ENCODE measurements around the gene EPB41L2. TPM values are rescaled to one million over a fixed set of nuclear protein-coding genes. Genes with fewer than 3 reads are reported as not detected.

The EPB41L2 gene
- total and polyA plus RNA-seq, 8 donors: 13.0 to 63.0 (median 17.4) TPM

DNA sequence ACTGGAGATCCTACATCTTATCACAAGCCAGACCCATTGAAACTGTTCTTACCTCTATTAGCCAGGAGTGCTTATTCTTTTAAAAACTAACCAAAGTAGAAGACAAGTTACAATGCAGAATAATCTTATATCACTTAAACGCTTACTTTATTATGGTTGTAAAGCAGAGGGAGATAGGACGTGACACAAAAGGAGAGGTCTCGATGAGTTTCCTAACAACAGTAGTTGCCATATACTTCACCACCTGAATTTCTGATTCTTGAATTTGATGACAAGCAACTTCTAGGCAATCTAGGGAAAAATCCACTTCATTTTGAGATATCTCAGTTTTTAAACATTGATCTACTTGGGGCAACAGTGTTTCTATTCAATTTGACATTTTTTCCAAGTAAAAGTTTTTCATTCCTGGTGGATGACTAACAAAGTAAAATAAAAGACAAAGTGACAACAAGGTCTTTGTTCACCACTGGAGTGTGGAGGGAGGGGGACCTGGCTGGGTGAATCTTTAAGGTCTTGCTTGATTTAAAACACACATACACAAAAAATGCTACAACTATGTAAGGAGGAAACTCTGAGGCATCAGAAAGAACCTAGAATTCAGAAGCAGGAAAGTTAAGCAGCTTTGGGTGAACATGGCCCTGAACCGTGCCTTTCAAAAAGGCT lies 125.0 kb downstream of the EPB41L2 start:
- TF ChIP-seq, protein P1, sequence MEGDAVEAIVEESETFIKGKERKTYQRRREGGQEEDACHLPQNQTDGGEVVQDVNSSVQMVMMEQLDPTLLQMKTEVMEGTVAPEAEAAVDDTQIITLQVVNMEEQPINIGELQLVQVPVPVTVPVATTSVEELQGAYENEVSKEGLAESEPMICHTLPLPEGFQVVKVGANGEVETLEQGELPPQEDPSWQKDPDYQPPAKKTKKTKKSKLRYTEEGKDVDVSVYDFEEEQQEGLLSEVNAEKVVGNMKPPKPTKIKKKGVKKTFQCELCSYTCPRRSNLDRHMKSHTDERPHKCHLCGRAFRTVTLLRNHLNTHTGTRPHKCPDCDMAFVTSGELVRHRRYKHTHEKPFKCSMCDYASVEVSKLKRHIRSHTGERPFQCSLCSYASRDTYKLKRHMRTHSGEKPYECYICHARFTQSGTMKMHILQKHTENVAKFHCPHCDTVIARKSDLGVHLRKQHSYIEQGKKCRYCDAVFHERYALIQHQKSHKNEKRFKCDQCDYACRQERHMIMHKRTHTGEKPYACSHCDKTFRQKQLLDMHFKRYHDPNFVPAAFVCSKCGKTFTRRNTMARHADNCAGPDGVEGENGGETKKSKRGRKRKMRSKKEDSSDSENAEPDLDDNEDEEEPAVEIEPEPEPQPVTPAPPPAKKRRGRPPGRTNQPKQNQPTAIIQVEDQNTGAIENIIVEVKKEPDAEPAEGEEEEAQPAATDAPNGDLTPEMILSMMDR (IDR thresholded peaks at IDR 0.05): no peak
- Histone ChIP-seq H3K4me1 (no peaks in the 10 kb centered on the region), H3K4me3 (no peak overlapping the region), H3K27ac (no peak overlapping the region), H3K36me3 (no peaks in the 10 kb centered on the region), H3K27me3 (no peaks in the 10 kb centered on the region), H3K9me3 (no peaks in the 10 kb centered on the region)
- intact Hi-C loops (cut with DNase I): no loop called here
- DNase-seq: no peak
- peak in 1 of 4 donors; percentile 35 for ATAC-seq
- WGBS, 2 donors: 80 to 86% methylated on average over 4 of the region's 4 CpGs
- no peak for FAIRE-seq

DNA sequence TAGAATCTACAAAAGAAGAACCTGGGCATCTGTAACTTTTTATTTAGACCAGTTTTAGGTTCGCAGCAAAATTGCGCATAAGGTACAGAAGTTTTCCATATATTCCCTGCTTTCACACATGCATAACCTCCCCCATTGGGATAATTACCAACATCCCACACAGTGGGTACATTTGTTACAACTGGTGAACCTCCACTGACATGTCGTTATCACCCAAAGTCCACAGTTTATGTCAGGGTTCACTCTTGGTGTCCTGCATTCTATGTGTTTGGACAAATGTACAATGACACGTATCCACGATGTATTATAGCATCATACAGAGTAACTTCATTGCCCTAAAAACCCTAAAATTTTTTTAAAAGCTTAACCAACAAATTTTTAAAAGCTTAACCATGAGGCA lies 126.1 kb downstream of the EPB41L2 start:
- H3K4me3 ChIP-seq: no peak overlapping the region
- H3K9me3 ChIP-seq: no peaks in the 10 kb centered on the region
- no peaks in the 10 kb centered on the region for H3K36me3 ChIP-seq
- DNase-seq: no peak
- FAIRE-seq: no peak
- 97% methylated on average over 5 of the region's 5 CpGs for WGBS, 2 donors
- intact Hi-C loops (cut with DNase I): no loop called here
- H3K27me3 ChIP-seq: no peaks in the 10 kb centered on the region
- H3K27ac ChIP-seq: no peak overlapping the region
- no peaks in the 10 kb centered on the region for H3K4me1 ChIP-seq
- no peak for ATAC-seq
- TF ChIP-seq, protein P1 (IDR thresholded peaks at IDR 0.05): no peak

DNA sequence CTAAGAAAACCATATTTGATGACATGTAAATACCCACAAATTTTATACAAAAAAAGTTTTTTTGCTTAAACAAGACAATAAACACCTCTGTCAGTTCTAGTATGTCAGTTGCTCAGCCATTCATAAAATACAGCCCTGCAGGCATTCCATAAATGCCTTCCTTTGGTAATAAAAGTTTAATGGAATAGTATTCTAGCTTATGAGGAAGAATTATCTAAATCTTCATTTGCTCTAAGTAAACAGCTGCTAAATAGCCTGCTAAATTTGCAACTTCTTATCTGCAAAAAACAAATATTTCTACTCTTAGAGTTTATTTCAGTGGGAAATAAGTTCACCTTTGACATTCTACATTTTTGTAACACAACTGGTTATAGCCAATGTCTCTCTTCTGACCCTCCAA lies 127.1 kb downstream of the EPB41L2 start:
- no peak for FAIRE-seq
- DNase-seq: no peak
- Histone ChIP-seq H3K4me1 (no peaks in the 10 kb centered on the region), H3K9me3 (no peaks in the 10 kb centered on the region), H3K36me3 (no peaks in the 10 kb centered on the region), H3K27me3 (no peaks in the 10 kb centered on the region), H3K27ac (no peak overlapping the region), H3K4me3 (no peak overlapping the region)
- no peak for ATAC-seq
- intact Hi-C loops (cut with DNase I): no loop called here
- TF ChIP-seq, protein P1 (IDR thresholded peaks at IDR 0.05): no peak

DNA sequence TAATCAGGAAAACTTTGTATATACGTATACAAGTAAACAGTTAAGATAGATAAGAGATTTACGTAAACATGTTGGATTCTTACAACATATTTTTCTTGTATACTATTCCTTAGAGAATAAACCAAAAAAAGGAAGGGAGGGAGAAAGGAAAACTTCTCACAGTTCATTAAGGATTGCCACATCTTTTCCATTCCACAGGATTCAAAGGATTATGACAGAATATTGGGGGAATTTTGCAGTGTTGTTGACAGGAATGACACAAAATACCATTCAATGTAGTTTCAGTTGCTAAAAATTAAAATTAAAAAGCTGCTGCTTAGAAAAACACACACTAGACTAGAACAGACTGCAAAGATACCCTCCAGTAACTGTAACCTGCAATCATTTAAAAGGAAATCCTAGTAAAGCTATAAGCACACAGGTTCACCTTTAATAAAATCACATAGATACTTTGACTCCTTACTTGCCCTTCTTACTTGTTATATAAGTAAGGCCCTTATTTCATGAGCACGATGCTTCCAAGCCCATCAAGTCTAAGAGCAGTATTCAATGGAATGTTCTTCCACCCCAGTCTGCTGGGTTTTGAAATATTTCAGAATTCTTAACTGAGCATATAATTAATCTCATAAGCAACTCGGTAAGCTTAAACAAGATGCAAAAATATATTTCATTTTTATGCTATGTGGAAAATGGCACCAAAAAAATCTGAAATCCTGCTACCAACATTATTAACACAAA lies 128.0 kb downstream of the EPB41L2 start:
- TF ChIP-seq, protein P1 (IDR thresholded peaks at IDR 0.05): no peak
- FAIRE-seq (peak; percentile 20), ATAC-seq (no peak), DNase-seq (no peak)
- H3K4me3 ChIP-seq: no peak overlapping the region
- H3K36me3 ChIP-seq: no peaks in the 10 kb centered on the region
- H3K27me3 ChIP-seq: no peaks in the 10 kb centered on the region
- WGBS, 2 donors: 56% methylated on average over 4 of the region's 4 CpGs
- H3K9me3 ChIP-seq: no peaks in the 10 kb centered on the region
- intact Hi-C loops (cut with DNase I): no loop called here
- H3K4me1 ChIP-seq: no peaks in the 10 kb centered on the region
- no peak overlapping the region for H3K27ac ChIP-seq

DNA sequence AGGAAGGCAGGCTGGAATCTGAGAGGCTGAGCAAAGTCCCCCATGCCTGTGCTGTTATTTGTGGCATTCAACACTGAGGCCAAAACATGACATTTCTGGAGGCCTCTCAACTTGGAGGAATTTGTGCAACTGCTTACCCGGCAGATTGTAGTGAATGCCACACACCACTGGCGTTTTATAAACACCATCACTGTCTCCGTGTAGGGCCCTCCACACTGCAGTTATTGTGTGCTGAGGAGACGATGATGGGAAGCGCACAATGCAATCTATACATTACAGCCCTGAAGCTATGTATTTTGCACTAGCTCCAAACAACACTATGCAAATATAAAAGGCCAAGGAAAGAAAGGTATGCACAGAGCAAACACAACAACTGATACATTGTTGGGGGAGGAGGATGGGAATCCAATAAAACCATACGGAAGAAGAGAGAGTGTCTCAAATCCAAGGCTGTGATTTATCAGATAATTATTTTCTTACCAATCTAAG lies 129.3 kb downstream of the EPB41L2 start:
- Histone ChIP-seq H3K4me3 (no peak overlapping the region), H3K4me1 (peaks cover 0 to 2% (median 0%) of the 10 kb centered on the region in 3 donors), H3K9me3 (no peaks in the 10 kb centered on the region), H3K27ac (no peak overlapping the region), H3K27me3 (no peaks in the 10 kb centered on the region), H3K36me3 (no peaks in the 10 kb centered on the region)
- 59 to 74% methylated on average over 6 of the region's 6 CpGs for WGBS, 2 donors
- FAIRE-seq (no peak), ATAC-seq (peak in 2 of 4 donors; percentile 16 to 24), DNase-seq (no peak)
- TF ChIP-seq, protein P1 (IDR thresholded peaks at IDR 0.05): no peak
- intact Hi-C loops (cut with DNase I): no loop called here

Data from pancreas (tissue), 10 donors.